Erythroblast (primary cell): Measurements from ENCODE around the gene ARHGAP20.

ENCODE experiments used
- GATA1 ChIP-seq: IDR thresholded peaks from 2 replicates; pipeline ENCODE4 v1.6.1; 2011; ENCODE audit warnings: low read depth, mild to moderate bottlenecking, control low read depth, low read length, moderate library complexity
- POLR2A ChIP-seq: IDR thresholded peaks from 2 replicates; pipeline ENCODE4 v1.6.1; 2011; ENCODE audit warnings: mild to moderate bottlenecking, low read length

DNA sequence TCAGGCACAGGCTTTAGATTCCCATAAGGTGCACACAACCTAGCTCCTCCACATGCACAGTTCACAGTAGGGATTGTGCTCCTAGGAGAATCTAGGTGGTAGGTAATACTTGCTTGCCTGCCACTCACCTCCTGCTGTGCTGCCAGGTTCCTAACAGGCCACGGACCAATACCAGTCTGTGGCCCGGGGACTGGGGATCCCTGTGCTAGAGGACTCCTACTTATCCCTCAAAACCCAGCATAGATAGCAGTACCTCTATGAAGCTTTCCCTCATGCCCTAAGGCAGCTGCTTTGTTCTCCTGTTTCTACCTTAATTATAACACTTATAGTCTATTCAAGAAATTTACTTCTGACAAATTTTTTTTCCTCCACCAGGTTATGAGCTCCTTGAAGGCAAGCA is 36.7 kb downstream of the ARHGAP20 start:
- TF ChIP-seq POLR2A = no peak
- TF ChIP-seq GATA1 = no peak
